Breast epithelium (tissue), 4 donors: ENCODE results near the gene METTL24. TPM values are rescaled to one million over a fixed set of nuclear protein-coding genes. Genes with fewer than 3 reads are reported as not detected.

Experiments used
- DNase-seq, 2 donors: peaks; one replicate each; pipeline ENCODE4 v3.0.0-alpha.2; 2019; ENCODE audit warnings: low spot score in 2 of 2
- H3K27ac ChIP-seq, 2 donors: fragments of 200-600 bp; sonication (generic) in 1 of 2; one replicate each; pipeline ENCODE4 v1.5.1; 2016 to 2019; ENCODE audit warnings: mild to moderate bottlenecking in 1 of 2
- H3K27me3 ChIP-seq, 2 donors: fragments of 200-600 bp; sonication (generic) in 1 of 2; one replicate each; pipeline versions ENCODE4 v1.5.1 to v1.6.0; 2017 to 2019; ENCODE audit warnings: control low read depth in 1 of 2, mild to moderate bottlenecking in 1 of 2
- H3K36me3 ChIP-seq: fragments of 200-600 bp; one replicate; pipeline ENCODE4 v1.5.1; 2019
- H3K4me1 ChIP-seq, 2 donors: fragments of 200-600 bp; sonication (generic); one replicate each; pipeline ENCODE4 v1.5.1; 2016 to 2019; ENCODE audit warnings: control low read depth in 1 of 2
- H3K4me3 ChIP-seq, 3 donors: fragments of 200-600 bp; sonication (generic); 1 replicate in 2 of 3; 2 replicates in 1 of 3; pipeline ENCODE4 v1.5.1; 2016 to 2019; ENCODE audit warnings: mild to moderate bottlenecking in 3 of 3, moderate library complexity in 2 of 3
- H3K9me3 ChIP-seq, 2 donors: fragments of 200-600 bp; sonication (generic) in 1 of 2; one replicate each; pipeline ENCODE4 v1.5.1; 2016 to 2019; ENCODE audit warnings: control low read depth in 1 of 2
- CTCF ChIP-seq, 3 donors: fragments of 450-650 bp; IDR thresholded peaks; one replicate each; pipeline ENCODE4 v1.5.1; 2016 to 2017; ENCODE audit warnings: antibody characterized with exemption in 3 of 3, mild to moderate bottlenecking in 3 of 3, moderate library complexity in 3 of 3
- POLR2A ChIP-seq: fragments of 450-650 bp; IDR thresholded peaks from one replicate; pipeline ENCODE4 v1.6.1; 2016; ENCODE audit warnings: antibody characterized with exemption, mild to moderate bottlenecking, moderate library complexity
- POLR2AphosphoS5 ChIP-seq, 3 donors: sonication (generic); formaldehyde crosslinking; IDR thresholded peaks; one replicate each; pipeline ENCODE4 v1.6.1; 2017; ENCODE audit warnings: antibody characterized with exemption in 3 of 3
- intact Hi-C: fragments of 100-400 bp; cut with DNase I; formaldehyde crosslinking; loops from one replicate; pipeline ENCODE4 v1.15.1; 2023; ENCODE audit warnings: low total_unique reads
- total RNA-seq, 3 donors: library from RNA; depleted of rRNA; stranded (reverse); fragments of >200 nt; gene quantifications; one replicate each; pipeline ENCODE4 v1.1.0, GENCODE V29; 2016

METTL24 gene
- total RNA-seq, 3 donors from 2014 or later, result 0.96 to 6.6 (median 3.4) TPM

GRCh38 chr6:110232450-110232849 is 125.7 kb downstream of the METTL24 start:
- H3K4me3 ChIP-seq, result no peak overlapping the region

GRCh38 chr6:110226261-110226660 is 131.9 kb downstream of the METTL24 start:
- TF ChIP-seq POLR2A, result no peak
- Histone ChIP-seq H3K36me3 (no peaks in the 10 kb centered on the region), H3K27me3 (no peaks in the 10 kb centered on the region), H3K9me3 (no peaks in the 10 kb centered on the region), H3K4me3 (no peak overlapping the region), H3K4me1 (no peaks in the 10 kb centered on the region), H3K27ac (no peak overlapping the region)
- intact Hi-C loops, result no loop called here
- no peak for DNase-seq

More at GRCh38 chr6:110232450-110232849, 125.7 kb downstream of the METTL24 start:
- intact Hi-C loops, result loop anchor here (10.0 kb wide), 1 partner anchor 452 kb away; no protein-coding TSS in a partner anchor
- no peaks in the 10 kb centered on the region for H3K36me3 ChIP-seq
- H3K27me3 ChIP-seq, result no peaks in the 10 kb centered on the region
- no peak for DNase-seq
- H3K27ac ChIP-seq, result no peak overlapping the region
- TF ChIP-seq POLR2AphosphoS5 (IDR thresholded peaks at IDR 0.05), result no peak
- TF ChIP-seq POLR2A, result no peak
- no peak for TF ChIP-seq CTCF (IDR thresholded peaks at IDR 0.05)
- H3K9me3 ChIP-seq, result no peaks in the 10 kb centered on the region
- H3K4me1 ChIP-seq, result no peaks in the 10 kb centered on the region

GRCh38 chr6:110221738-110222137 is 136.4 kb downstream of the METTL24 start:
- intact Hi-C loops, result no loop called here
- Histone ChIP-seq H3K4me1 (no peaks in the 10 kb centered on the region), H3K4me3 (no peak overlapping the region), H3K36me3 (no peaks in the 10 kb centered on the region), H3K27me3 (no peaks in the 10 kb centered on the region), H3K9me3 (no peaks in the 10 kb centered on the region), H3K27ac (no peak overlapping the region)
- no peak for DNase-seq
- TF ChIP-seq POLR2AphosphoS5 (IDR thresholded peaks at IDR 0.05), result no peak
- TF ChIP-seq POLR2A, result no peak
- TF ChIP-seq CTCF (IDR thresholded peaks at IDR 0.05), result no peak

GRCh38 chr6:110217266-110217665 is 140.9 kb downstream of the METTL24 start:
- H3K27ac ChIP-seq, result no peak overlapping the region
- no peaks in the 10 kb centered on the region for H3K27me3 ChIP-seq
- no peak for DNase-seq
- H3K36me3 ChIP-seq, result peaks cover 6% of the 10 kb centered on the region
- H3K4me3 ChIP-seq, result no peak overlapping the region
- no peaks in the 10 kb centered on the region for H3K9me3 ChIP-seq
- intact Hi-C loops, result no loop called here
- TF ChIP-seq POLR2AphosphoS5 (IDR thresholded peaks at IDR 0.05) (no peak), POLR2A (no peak), CTCF (IDR thresholded peaks at IDR 0.05) (no peak)
- no peaks in the 10 kb centered on the region for H3K4me1 ChIP-seq

- intact Hi-C loops, result no loop called here
- H3K36me3 ChIP-seq, result peaks cover 15% of the 10 kb centered on the region
- H3K9me3 ChIP-seq, result no peaks in the 10 kb centered on the region
- H3K27me3 ChIP-seq, result no peaks in the 10 kb centered on the region
- H3K4me1 ChIP-seq, result no peaks in the 10 kb centered on the region
- TF ChIP-seq POLR2AphosphoS5 (IDR thresholded peaks at IDR 0.05) (no peak), CTCF (IDR thresholded peaks at IDR 0.05) (no peak), POLR2A (no peak)
- no peak overlapping the region for H3K4me3 ChIP-seq
- no peak for DNase-seq
- H3K27ac ChIP-seq, result no peak overlapping the region
Measured at GRCh38 chr6:110216140-110216539, 142.0 kb downstream of the METTL24 start.

GRCh38 chr6:110214338-110214737 is 143.8 kb downstream of the METTL24 start:
- Histone ChIP-seq H3K4me3 (no peak overlapping the region), H3K27me3 (no peaks in the 10 kb centered on the region), H3K9me3 (no peaks in the 10 kb centered on the region), H3K36me3 (peaks cover 15% of the 10 kb centered on the region), H3K4me1 (no peaks in the 10 kb centered on the region), H3K27ac (no peak overlapping the region)
- intact Hi-C loops, result no loop called here
- DNase-seq, result no peak
- no peak for TF ChIP-seq POLR2A
- TF ChIP-seq POLR2AphosphoS5 (IDR thresholded peaks at IDR 0.05), result no peak
- TF ChIP-seq CTCF (IDR thresholded peaks at IDR 0.05), result no peak
